Heart left ventricle (tissue), 13 donors: ENCODE results near the gene KCNJ1.

Source experiments
- POLR2A ChIP-seq, 2 donors: fragments of 450-650 bp; IDR thresholded peaks; one replicate each; pipeline ENCODE4 v1.6.1; 2017; ENCODE audit warnings: antibody characterized with exemption in 2 of 2, mild to moderate bottlenecking in 2 of 2, moderate library complexity in 2 of 2
- TF ChIP-seq, protein P1 (sequence below), 12 donors: fragments of 200-600 bp; sonication (generic) in 4 of 12; IDR thresholded peaks; one replicate each; pipeline versions ENCODE4 v1.5.0 to v1.8.0; 2018 to 2022; ENCODE audit warnings: antibody characterized with exemption in 12 of 12, mild to moderate bottlenecking in 5 of 12
- donor health status: ischemic (EF 13 %, LVEDD 7.1; RV severe dilation, severe dysfunction).
- donor health status: DM: no; HTN: yes; CAD: no.
- donor health status: DM: no; HTN: no; CAD: no.
- donor health status: ischemic (EF 25% LVEDD 6.9; RV normal size, moderate dysfunction).
- donor health status: ischemic (EF 25% LVEDD 5.7; RV mildly dilated, moderate dysfunction).
- donor health status: ischemic (EF 35%, LVEDD 5.7; RV mildly dilated, moderate dysfunction).
- donor health status: nonischemic (EF 11% LVEDD 7.7; RV severe dilation, severe dysfunction).
- donor health status: DM: yes; HTN: yes; CAD: no.
- donor health status: PGD.
- donor health status: ischemic (EF 29% LVEDD 5.4; RV normal size, mild dysfunction).
- donor health status: nonischemic (EF 23%, LVEDD 6.1; RV moderate dilation, normal function).

DNA sequence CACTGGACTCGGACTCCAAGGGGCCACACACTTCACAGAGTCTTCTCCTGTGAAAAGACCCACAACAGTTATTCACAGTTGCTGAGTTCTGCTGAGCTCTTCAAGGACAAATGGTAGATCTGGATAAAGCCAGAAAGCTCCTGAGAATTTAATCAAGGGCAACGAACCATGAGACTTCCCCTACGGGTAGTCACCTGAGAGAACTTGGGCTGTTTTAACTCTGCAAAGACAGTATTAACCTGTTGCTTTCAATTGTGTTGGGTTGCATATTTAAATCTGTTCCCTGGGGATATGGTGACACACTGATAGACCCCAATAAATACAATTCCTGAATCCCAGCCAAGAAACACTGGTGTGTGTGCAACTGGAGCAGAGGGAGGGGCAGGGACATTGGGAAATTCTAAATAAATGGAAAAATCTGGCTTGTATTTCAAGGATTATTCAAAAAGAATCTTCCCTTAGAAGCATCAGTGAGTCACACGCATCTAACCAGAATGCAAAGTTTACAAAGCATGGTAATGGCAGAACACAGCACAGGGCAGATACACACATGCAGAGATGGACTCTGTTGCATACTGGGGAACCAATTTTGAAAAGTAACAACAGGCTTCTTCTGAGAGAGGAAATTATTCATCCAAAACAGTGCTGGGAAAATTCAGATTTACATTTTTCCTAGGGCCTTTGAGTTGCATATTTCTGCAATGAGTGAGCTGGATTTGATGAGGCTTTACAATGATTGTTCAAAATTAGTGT lies 4.0 kb downstream of the KCNJ1 start:
- TF ChIP-seq, protein P1, sequence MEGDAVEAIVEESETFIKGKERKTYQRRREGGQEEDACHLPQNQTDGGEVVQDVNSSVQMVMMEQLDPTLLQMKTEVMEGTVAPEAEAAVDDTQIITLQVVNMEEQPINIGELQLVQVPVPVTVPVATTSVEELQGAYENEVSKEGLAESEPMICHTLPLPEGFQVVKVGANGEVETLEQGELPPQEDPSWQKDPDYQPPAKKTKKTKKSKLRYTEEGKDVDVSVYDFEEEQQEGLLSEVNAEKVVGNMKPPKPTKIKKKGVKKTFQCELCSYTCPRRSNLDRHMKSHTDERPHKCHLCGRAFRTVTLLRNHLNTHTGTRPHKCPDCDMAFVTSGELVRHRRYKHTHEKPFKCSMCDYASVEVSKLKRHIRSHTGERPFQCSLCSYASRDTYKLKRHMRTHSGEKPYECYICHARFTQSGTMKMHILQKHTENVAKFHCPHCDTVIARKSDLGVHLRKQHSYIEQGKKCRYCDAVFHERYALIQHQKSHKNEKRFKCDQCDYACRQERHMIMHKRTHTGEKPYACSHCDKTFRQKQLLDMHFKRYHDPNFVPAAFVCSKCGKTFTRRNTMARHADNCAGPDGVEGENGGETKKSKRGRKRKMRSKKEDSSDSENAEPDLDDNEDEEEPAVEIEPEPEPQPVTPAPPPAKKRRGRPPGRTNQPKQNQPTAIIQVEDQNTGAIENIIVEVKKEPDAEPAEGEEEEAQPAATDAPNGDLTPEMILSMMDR (IDR thresholded peaks at IDR 0.05), result no peak
- TF ChIP-seq POLR2A (IDR thresholded peaks at IDR 0.05), result no peak
